HepG2 (cell line): ENCODE data around the gene MRNIP. TPM values are rescaled to one million over a fixed set of nuclear protein-coding genes. Genes with fewer than 3 reads are reported as not detected.
A peak's percentile ranks its signal among the peaks of the same experiment; 100 is the strongest.

Experiments used
- ARNTL ChIP-seq: sonication (generic); formaldehyde crosslinking; IDR thresholded peaks from 2 replicates; pipeline ENCODE4 v1.4.0; 2020; ENCODE audit warnings: mild to moderate bottlenecking, missing genetic modification reagents
- CBX2 ChIP-seq, 2 experiments: fragments of 200-600 bp in 1 of 2; sonication (generic); formaldehyde crosslinking in 1 of 2; IDR thresholded peaks; 2 replicates each; pipeline versions ENCODE4 v1.7.0 to v1.8.1; 2018 to 2022; ENCODE audit warnings: low read depth in 2 of 2, low read length in 1 of 2, mild to moderate bottlenecking in 1 of 2, missing genetic modification reagents in 1 of 2
- CENPT ChIP-seq: sonication (generic); formaldehyde crosslinking; IDR thresholded peaks from 2 replicates; pipeline ENCODE4 v1.8.0; 2022; ENCODE audit warnings: low read depth, mild to moderate bottlenecking, moderate library complexity, missing genetic modification reagents
- DNMT3B ChIP-seq: conservative IDR thresholded peaks from 2 replicates; pipeline ENCODE4 v1.6.1; 2016; ENCODE audit warnings: missing biosample characterization, control low read depth
- ELF3 ChIP-seq: IDR thresholded peaks from 2 replicates; pipeline ENCODE4 v1.6.1; 2016; ENCODE audit warnings: missing genetic modification reagents, missing compliant biosample characterization
- HNF4G ChIP-seq, 2 experiments: sonication (generic) in 1 of 2; formaldehyde crosslinking in 1 of 2; IDR thresholded peaks; 2 replicates each; pipeline versions ENCODE4 v1.4.0 to v1.6.1; 2011 to 2020; ENCODE audit warnings: borderline replicate concordance in 2 of 2, low read depth in 2 of 2, mild to moderate bottlenecking in 2 of 2, low read length in 1 of 2, missing genetic modification reagents in 1 of 2, moderate library complexity in 1 of 2
- KLF9 ChIP-seq: IDR thresholded peaks from 2 replicates; pipeline ENCODE4 v1.6.1; 2016; ENCODE audit warnings: low read depth
- NFKB2 ChIP-seq: sonication (generic); formaldehyde crosslinking; IDR thresholded peaks from 2 replicates; pipeline ENCODE4 v1.4.0; 2020; ENCODE audit warnings: missing genetic modification reagents, borderline replicate concordance
- SATB2 ChIP-seq: sonication (generic); formaldehyde crosslinking; IDR thresholded peaks from 2 replicates; pipeline ENCODE4 v1.5.0; 2020; ENCODE audit warnings: missing genetic modification reagents
- SIX4 ChIP-seq: sonication (generic); formaldehyde crosslinking; IDR thresholded peaks from 2 replicates; pipeline ENCODE4 v1.4.0; 2020; ENCODE audit warnings: missing genetic modification reagents
- TBP ChIP-seq: sonication (generic); formaldehyde crosslinking; IDR thresholded peaks from 2 replicates; pipeline ENCODE4 v1.5.0; 2020; ENCODE audit warnings: missing genetic modification reagents
- TBX3 ChIP-seq: fragments of 450-650 bp; IDR thresholded peaks from 2 replicates; pipeline ENCODE4 v1.6.1; 2017; ENCODE audit warnings: antibody characterized with exemption, mild to moderate bottlenecking, inconsistent platforms, borderline replicate concordance
- TCF7 ChIP-seq: sonication (generic); IDR thresholded peaks from 2 replicates; pipeline ENCODE4 v1.6.1; 2016; ENCODE audit warnings: antibody characterized with exemption, low read depth
- ZNF550 ChIP-seq: sonication (generic); formaldehyde crosslinking; IDR thresholded peaks from 2 replicates; pipeline ENCODE4 v1.4.0; 2020; ENCODE audit warnings: mild to moderate bottlenecking, missing genetic modification reagents, borderline replicate concordance
- ZNF644 ChIP-seq: IDR thresholded peaks from 2 replicates; pipeline ENCODE4 v1.6.1; 2016; ENCODE audit warnings: low read depth
- ZNF776 ChIP-seq: sonication (generic); formaldehyde crosslinking; IDR thresholded peaks from 2 replicates; pipeline ENCODE4 v1.4.0; 2020; ENCODE audit warnings: mild to moderate bottlenecking, missing genetic modification reagents
- ZNF777 ChIP-seq: sonication (generic); formaldehyde crosslinking; IDR thresholded peaks from 2 replicates; pipeline ENCODE4 v1.4.0; 2020; ENCODE audit warnings: missing genetic modification reagents
- ZNF782 ChIP-seq: sonication (generic); formaldehyde crosslinking; IDR thresholded peaks from 2 replicates; pipeline ENCODE4 v1.4.0; 2020; ENCODE audit warnings: missing genetic modification reagents, mild to moderate bottlenecking, borderline replicate concordance
- polyA plus RNA-seq, 8 experiments: library from polyadenylated mRNA; depleted of rRNA in 3 of 8; stranded (reverse) in 7 of 8; unstranded in 1 of 8; fragments of >200 nt; fragmentation: Illumina TruSeq in 4 of 8; extraction: Trizol in 4 of 8; gene quantifications; 2 replicates each; pipeline versions ENCODE4 v1.2.1 to v1.2.3, GENCODE V29; 2011 to 2016; ENCODE audit warnings: low read depth in 4 of 8, missing spikeins in 1 of 8, mixed read lengths in 1 of 8; ENCODE audit not compliant: insufficient read depth in 1 of 8
- total RNA-seq, 5 experiments: library from RNA; depleted of rRNA; stranded (reverse); fragments of >200 nt; fragmentation: Illumina TruSeq; extraction: Trizol; gene quantifications; 2 replicates each; pipeline ENCODE4 v1.2.3, GENCODE V29; 2016; ENCODE audit warnings: low read depth in 1 of 5
- TF ChIP-seq, protein P1 (sequence below): sonication (generic); formaldehyde crosslinking; IDR thresholded peaks from 2 replicates; pipeline ENCODE4 v1.5.1; 2020; ENCODE audit warnings: mild to moderate bottlenecking, missing genetic modification reagents, moderate library complexity
- TF ChIP-seq, protein P2 (sequence below): sonication (generic); formaldehyde crosslinking; IDR thresholded peaks from 2 replicates; pipeline ENCODE4 v1.4.0; 2020; ENCODE audit warnings: mild to moderate bottlenecking, low read depth, missing genetic modification reagents
- TF ChIP-seq, protein P3 (sequence below): IDR thresholded peaks from 2 replicates; pipeline ENCODE4 v1.6.1; 2012; ENCODE audit warnings: low read length, improper control_type of control experiment

The MRNIP gene
- total and polyA plus RNA-seq, 2 of the 13 experiments (the other 11 are each of a cell fraction or from before 2014, with no cell fraction given) = 15.5 to 34.1 TPM

DNA sequence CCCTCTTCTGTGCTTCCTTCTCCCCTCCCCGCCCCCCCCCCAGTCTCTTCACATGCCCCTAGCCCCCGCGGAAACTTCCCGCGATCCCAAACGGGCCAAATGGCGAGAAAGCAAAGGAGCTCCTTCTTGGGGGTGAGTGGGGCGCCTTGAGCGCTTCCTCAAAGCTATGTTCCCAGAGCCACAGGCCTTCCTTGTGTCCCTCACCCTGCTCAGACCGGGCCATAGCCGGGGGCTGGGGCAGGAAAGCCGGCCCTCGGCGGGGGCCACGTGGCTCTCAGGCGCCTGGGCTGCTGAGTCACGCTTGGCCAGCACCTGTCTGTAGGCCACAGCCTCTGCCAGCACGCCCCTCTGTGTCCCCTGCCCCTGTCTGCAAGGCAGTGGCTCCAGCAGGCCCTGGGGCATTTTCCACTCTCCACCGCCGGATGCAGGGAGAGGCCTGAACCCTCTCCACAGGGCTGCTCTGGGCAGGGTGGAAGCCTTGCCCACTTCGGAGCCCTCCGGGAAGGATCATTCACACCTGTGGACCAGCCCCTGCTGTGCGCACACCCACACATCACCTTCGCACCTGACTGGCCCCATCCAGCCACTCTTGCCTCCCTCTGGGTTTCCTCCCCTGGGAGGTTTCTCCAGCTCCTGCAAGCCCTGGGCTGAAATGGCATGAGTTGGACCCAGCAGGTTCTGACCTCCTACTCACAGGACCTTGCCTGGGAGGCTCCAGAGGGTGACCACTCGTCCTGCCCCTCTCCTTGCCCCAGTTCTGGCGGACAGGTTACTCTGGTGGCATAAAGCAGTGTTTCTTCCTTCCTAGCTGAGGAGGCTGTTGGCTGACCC, 39.1 kb downstream of the MRNIP start (continued):
- no peak for TF ChIP-seq HNF4G (IDR thresholded peaks at IDR 0.05; ENCODE audit: borderline replicate concordance, low read depth, low read length)
- TF ChIP-seq HNF4G (CRISPR knock-in tag; IDR thresholded peaks at IDR 0.05; ENCODE audit: borderline replicate concordance, low read depth) = no peak
- no peak for TF ChIP-seq TBP (CRISPR knock-in tag)
- TF ChIP-seq KLF9 (CRISPR knock-in tag) = no peak
- TF ChIP-seq SIX4 (CRISPR knock-in tag) = no peak
- TF ChIP-seq, protein P1, sequence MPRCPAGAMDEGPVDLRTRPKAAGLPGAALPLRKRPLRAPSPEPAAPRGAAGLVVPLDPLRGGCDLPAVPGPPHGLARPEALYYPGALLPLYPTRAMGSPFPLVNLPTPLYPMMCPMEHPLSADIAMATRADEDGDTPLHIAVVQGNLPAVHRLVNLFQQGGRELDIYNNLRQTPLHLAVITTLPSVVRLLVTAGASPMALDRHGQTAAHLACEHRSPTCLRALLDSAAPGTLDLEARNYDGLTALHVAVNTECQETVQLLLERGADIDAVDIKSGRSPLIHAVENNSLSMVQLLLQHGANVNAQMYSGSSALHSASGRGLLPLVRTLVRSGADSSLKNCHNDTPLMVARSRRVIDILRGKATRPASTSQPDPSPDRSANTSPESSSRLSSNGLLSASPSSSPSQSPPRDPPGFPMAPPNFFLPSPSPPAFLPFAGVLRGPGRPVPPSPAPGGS (CRISPR knock-in tag) = no peak
- TF ChIP-seq, protein P2, sequence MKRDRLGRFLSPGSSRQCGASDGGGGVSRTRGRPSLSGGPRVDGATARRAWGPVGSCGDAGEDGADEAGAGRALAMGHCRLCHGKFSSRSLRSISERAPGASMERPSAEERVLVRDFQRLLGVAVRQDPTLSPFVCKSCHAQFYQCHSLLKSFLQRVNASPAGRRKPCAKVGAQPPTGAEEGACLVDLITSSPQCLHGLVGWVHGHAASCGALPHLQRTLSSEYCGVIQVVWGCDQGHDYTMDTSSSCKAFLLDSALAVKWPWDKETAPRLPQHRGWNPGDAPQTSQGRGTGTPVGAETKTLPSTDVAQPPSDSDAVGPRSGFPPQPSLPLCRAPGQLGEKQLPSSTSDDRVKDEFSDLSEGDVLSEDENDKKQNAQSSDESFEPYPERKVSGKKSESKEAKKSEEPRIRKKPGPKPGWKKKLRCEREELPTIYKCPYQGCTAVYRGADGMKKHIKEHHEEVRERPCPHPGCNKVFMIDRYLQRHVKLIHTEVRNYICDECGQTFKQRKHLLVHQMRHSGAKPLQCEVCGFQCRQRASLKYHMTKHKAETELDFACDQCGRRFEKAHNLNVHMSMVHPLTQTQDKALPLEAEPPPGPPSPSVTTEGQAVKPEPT = no peak
- TF ChIP-seq TBX3 = 0 out of 2 replicates have a peak, but pooled peaks have one; percentile 29
- TF ChIP-seq ZNF782 (CRISPR knock-in tag) = 0 out of 2 replicates have a peak, but pooled peaks have one; percentile 3
- peak; percentile 54; the same call in 1 of the 2 replicates for TF ChIP-seq ELF3 (CRISPR knock-in tag)
- no peak; the same call in 1 of the 2 replicates for TF ChIP-seq SATB2 (CRISPR knock-in tag)
- no peak for TF ChIP-seq CBX2 (IDR thresholded peaks at IDR 0.05; ENCODE audit: low read depth, low read length)
- TF ChIP-seq CBX2 (CRISPR knock-in tag; IDR thresholded peaks at IDR 0.05; ENCODE audit: low read depth) = no peak
- no peak; the same call in 1 of the 2 replicates for TF ChIP-seq ARNTL (CRISPR knock-in tag)
- TF ChIP-seq ZNF644 (CRISPR knock-in tag) = no peak
- TF ChIP-seq ZNF777 (CRISPR knock-in tag) = peak; percentile 45; the same call in 1 of the 2 replicates
- TF ChIP-seq, protein P3, sequence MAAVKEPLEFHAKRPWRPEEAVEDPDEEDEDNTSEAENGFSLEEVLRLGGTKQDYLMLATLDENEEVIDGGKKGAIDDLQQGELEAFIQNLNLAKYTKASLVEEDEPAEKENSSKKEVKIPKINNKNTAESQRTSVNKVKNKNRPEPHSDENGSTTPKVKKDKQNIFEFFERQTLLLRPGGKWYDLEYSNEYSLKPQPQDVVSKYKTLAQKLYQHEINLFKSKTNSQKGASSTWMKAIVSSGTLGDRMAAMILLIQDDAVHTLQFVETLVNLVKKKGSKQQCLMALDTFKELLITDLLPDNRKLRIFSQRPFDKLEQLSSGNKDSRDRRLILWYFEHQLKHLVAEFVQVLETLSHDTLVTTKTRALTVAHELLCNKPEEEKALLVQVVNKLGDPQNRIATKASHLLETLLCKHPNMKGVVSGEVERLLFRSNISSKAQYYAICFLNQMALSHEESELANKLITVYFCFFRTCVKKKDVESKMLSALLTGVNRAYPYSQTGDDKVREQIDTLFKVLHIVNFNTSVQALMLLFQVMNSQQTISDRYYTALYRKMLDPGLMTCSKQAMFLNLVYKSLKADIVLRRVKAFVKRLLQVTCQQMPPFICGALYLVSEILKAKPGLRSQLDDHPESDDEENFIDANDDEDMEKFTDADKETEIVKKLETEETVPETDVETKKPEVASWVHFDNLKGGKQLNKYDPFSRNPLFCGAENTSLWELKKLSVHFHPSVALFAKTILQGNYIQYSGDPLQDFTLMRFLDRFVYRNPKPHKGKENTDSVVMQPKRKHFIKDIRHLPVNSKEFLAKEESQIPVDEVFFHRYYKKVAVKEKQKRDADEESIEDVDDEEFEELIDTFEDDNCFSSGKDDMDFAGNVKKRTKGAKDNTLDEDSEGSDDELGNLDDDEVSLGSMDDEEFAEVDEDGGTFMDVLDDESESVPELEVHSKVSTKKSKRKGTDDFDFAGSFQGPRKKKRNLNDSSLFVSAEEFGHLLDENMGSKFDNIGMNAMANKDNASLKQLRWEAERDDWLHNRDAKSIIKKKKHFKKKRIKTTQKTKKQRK = no peak
- peak; percentile 39; the same call in 1 of the 2 replicates for TF ChIP-seq ZNF776 (CRISPR knock-in tag)
- no peak for TF ChIP-seq CENPT (CRISPR knock-in tag)
- TF ChIP-seq DNMT3B (CRISPR knock-in tag) = no peak; the same call in none of the 2 replicates
- TF ChIP-seq ZNF550 (CRISPR knock-in tag) = no peak
- no peak for TF ChIP-seq TCF7
- peak; percentile 57 for TF ChIP-seq NFKB2 (CRISPR knock-in tag)
